NCI-H446 treated with DMSO at 0.1 percent for 48 hours (cell line): Measurements from ENCODE around the gene IQGAP3.

ENCODE experiments used
- DNase-seq: peaks from one replicate; lab custom pipeline; 2025; lab: John Stamatoyannopoulos, UW

The IQGAP3 gene

DNA sequence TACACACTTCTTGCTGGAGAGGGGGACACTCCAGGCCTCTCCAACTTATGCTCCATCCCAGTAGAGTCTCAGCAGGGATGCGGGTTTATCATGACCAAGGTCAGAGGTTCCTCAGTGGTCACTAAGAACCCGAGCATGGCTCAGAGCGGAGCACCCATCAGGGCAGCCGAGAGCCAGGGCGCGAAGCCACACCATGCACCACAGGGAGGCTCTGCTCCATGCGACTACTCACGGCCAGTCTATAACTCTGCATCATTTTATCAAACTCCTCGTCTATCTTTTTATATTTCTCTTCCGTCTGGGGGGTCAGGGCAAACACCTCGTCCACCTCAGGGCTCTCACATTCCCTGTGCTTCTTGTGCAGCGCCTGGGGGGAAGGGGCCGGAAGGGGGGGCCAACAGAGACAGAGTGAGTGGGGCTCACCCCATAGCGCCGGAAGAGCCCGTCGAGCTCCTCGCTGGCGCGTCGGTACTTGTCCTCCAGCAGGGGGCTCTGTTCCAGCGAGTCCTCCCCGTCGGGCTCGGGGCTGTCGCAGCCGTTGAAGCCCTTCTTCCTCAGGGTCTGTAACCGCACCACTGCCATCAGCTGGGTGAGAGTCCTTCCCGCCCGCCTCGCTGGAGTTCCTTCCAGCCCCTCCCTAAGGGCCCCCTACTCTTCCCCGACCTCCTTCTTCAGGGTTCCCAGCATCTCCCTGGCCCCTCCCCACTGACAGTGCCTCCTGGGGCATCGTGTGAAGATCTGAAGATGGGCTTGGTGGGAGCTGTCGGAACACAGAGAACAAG lies 91.8 kb downstream of the IQGAP3 start:
- no peak for DNase-seq

DNA sequence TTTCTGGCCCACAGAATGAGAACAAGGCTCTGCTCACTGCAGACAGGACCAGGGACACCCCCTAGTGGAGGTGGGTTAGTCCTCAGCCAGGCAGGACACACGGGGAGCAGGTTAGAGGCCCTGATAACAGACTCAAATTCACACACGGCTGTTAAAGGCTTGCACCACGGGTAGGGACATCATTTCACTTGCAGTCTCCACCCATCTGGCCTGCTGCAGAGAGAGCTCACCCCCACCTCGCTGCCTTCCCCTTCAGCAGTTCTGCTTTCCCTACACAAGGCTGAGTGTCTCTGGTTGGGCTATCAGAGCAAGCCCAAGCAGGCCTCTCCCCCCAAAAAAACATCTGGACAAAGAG lies 92.4 kb downstream of the IQGAP3 start:
- DNase-seq, result no peak

DNA sequence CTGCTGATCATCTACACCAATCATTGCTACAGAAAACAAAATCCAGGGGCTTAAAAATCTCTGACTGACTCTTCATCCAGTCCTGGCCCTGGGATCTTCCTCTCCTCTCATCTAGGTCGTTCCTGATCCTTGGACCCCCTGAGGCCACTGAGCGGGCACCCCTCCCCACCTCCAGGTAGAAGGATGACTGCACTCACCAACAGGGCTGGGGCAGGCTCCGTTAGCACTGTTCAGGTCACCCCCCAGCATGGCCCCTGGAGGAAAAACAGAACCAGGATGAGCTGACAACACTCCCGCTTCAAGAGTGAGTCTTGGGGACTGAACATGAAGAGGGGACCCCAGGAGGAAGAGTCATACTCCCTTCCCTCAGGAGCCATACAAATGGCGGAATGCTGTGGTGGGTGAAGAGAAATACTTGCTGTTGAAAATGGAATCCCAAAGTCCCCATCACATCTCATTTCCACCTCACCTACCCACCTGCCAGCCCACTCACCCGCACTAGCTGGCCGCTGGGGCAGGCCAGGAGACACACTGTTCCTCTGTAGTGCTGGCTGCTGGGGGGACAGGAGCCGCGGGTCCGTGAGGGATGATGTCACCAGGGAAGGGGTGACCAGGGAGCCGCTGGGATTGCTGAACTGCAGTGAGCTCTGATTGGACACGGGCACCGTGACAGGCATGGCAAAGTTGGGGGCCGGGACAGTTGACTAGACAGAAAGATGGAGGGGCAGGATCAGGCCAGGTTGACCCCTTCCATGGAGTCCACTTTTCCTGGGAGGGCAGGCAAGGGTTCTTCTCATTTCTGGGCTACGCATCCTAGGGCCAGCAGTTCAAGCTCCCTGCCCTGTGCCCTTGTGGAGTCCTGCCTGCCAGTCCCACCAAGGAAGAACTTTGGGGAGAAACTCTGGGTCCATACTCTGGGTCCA lies 93.0 kb downstream of the IQGAP3 start:
- no peak for DNase-seq

DNA sequence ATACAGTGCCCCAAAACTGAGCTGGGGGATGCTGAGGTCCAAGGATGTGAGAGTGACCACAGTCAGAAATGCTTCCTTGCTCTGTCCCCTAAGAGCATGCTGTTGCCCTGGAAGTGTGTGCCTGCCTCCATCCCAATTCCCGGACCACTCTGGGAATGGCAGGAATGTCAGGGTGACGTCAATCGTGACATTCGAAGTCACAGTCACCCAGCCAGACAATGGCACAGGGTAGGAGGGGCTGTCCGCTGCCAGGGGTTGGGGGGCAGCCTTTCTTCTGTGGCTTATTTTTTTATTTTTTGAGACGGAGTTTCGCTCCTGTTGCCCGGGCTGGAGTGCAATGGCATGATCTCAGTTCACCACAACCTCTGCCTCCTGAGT lies 94.1 kb downstream of the IQGAP3 start:
- DNase-seq, result no peak

DNA sequence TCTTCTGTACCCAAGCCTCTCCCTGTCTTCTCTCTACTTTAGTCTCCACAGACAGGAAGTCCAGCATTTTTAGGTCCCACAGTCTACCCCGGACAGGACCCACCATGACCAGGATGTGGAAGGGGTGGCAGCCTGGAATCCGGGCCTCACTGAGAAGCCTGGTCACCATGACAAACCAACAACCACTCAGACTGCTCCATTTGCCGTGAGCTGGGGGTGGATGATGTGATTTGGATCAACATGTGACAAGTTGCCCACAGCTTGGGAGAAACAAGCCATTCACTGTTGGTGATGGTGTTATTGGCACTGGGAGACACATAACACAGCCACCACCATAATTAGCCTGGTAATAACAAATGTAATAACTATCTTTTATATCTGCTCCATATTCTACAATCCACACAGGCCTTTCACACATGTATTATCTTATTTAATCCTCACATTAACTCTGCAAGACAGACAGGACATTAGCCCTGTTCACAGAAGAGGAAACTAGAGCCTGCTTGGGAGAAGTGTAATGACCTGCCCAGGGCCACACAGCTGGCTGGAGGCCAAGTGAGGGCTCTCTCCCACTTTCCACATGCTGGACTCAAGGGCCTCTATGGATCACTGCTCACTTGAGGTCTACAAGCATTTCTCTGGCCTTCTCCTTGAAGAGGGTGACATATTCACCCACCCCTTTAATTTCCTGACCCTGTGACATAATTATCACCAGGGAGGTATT lies 94.7 kb downstream of the IQGAP3 start:
- no peak for DNase-seq

DNA sequence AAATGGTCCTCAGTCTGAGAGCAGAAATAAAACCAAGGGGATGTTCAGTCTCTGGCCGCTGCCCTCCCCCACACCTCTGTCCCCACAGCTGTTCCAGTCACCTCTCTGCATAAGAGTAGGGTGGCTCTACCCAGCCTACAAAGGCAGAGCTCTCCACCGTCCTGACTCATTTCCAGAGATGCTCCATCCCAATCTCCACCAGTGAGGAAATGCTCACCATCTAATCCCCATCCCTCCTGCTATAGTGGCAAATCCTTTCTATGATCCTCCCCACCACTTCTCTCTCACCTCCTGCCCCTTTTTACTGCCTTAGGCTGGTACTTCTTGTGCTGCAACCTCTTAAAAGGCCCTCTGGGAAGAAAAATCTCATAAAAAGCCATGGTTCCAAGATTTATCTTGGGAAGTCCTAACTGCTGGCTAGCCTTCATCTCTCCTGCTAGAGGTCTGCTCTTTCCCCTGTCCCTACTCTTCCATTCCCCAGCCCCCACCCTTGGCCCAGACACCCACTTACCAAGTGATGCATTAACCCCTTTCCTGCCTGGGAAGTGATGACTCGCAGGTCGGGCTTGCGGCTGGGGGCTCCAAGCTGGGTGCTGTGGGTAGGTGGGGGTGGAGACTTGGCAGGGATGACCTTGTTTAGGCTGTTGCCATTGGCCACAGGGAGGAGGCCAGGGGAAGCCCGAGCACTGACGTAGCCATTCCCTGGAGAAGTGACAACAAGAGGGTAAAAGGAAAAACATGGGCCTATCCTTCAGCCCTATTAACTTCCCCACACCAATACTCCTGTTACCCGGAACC lies 95.7 kb downstream of the IQGAP3 start:
- no peak for DNase-seq

DNA sequence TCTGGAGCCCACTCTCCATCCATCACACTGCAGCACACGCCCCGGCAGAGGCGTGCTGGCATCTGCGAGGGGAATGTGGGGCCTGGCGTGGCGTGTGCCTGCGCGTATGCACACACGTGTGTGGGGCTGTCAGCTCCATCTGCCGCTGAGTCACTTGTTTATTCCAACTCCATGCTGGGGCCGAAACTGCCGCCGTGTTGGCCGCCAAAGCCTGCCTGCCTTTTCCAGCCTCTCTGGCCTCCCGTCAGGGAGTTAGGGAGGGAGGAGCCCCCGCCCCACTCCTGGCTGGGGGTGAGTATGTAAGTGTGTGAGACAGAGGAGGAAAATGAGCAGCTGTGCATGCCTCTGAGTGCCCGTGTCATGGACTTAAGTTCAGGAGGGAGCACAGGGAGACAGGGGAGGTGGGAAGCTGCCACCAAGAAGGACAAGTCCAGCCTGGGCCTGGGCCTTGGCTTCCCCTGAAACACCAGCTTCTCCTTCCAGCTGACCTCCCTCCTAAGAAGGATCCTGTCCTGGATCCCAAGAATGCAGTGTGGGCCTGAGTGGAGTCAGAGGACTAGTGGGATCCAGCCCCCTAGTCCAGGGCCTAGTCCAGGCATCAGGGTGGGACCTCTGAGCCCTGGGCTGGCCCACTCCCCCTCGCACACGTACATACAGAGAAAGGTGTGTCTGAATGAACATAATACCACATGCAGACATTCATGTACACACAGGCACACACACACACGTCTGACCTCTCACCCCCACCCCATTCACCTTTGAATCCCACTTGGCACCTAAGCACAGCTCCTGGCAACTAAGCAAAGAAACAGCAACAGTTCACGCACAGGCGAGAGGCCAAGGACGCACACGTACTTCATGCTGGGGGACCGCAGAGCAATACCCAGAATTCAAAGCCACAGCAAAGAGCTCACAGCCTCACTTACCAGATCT lies 96.5 kb downstream of the IQGAP3 start:
- peak; percentile 84 for DNase-seq
